Measurements from ENCODE around the gene FKBP4.

The FKBP4 gene

GRCh38 chr12:2835691-2836403 lies 41.1 kb downstream of the FKBP4 start:
- no peak for DNase-seq
- in situ Hi-C loops (cut with MboI; ENCODE audit: low pct_unique_long_range_greater_than_20kb, low sequenced_read_pairs): no loop called here

- in situ Hi-C loops (cut with MboI; ENCODE audit: low pct_unique_long_range_greater_than_20kb, low sequenced_read_pairs): no loop called here
- no peak for DNase-seq
Measured at GRCh38 chr12:2836574-2836973, 41.8 kb downstream of the FKBP4 start.

- DNase-seq: no peak
Measured at GRCh38 chr12:2841056-2841650, 46.4 kb downstream of the FKBP4 start.

GRCh38 chr12:2842948-2843347 lies 48.2 kb downstream of the FKBP4 start:
- in situ Hi-C loops (cut with MboI; ENCODE audit: low pct_unique_long_range_greater_than_20kb, low sequenced_read_pairs): no loop called here

More at GRCh38 chr12:2841056-2841650, 46.4 kb downstream of the FKBP4 start:
- in situ Hi-C loops (cut with MboI; ENCODE audit: low pct_unique_long_range_greater_than_20kb, low sequenced_read_pairs): no loop called here

DNA sequence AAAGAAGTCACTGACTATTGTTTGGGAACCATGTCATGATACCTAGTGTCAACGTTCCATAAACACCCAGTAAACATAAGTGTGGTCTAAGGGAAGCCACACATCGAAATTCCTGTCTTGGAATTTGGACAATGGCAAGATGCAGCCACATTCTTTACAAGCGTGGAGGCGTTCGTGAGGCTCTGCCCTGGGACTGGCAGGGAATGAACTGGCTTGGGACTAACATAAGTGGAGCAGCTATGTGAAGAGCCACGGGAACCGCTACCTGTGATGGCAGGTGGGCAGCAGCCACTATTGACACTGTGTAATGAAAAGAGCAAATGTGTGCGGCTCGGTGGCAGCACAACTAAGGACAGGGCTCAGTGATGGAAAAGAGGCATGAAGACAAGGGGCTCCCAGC lies 50.0 kb downstream of the FKBP4 start:
- no peak for DNase-seq
- in situ Hi-C loops (cut with MboI; ENCODE audit: low pct_unique_long_range_greater_than_20kb, low sequenced_read_pairs): no loop called here

More at GRCh38 chr12:2842948-2843347, 48.2 kb downstream of the FKBP4 start:
- DNase-seq: no peak

- no peak for DNase-seq
- in situ Hi-C loops (cut with MboI; ENCODE audit: low pct_unique_long_range_greater_than_20kb, low sequenced_read_pairs): no loop called here
Measured at GRCh38 chr12:2845280-2845679, 50.5 kb downstream of the FKBP4 start.

DNA sequence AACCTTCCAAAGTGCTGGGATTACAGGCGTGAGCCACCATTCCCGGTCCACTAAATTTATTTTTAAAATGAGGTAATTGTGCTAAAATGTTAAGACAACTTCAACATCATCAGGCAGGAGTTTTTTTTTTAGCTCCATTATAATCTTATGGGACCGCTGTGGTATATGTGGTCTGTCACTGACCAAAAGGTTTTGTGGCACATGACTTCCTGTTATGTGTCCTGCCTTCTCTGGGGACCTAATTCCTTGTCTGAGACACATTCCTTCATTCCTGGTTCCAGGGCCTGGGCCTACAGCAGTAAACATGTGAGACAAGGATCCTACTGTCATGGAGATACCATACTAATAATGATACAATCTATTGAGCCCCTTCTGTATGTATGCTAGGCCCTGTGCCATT lies 57.2 kb downstream of the FKBP4 start:
- in situ Hi-C loops (cut with MboI; ENCODE audit: low pct_unique_long_range_greater_than_20kb, low sequenced_read_pairs): no loop called here
- no peak for DNase-seq

DNA sequence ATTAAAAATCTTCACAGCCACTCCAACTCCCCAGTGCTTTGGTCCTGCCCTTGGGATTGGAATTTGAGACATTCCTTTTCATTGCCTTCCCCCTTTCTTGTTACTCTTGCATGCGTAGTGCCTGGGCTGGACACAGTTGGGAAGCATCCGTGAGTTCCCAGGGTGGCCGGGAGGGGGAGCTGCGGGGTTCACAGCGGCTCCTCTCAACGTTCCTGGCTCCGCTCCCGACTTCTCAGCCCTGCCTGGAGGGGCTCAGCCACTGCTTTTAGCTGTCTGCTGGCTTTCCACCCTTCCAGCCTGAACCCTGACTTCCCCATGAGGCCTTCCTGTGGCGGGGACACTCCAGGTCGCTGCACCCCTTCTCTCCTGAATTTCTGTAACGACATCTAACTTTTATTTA lies 58.9 kb downstream of the FKBP4 start:
- in situ Hi-C loops (cut with MboI; ENCODE audit: low pct_unique_long_range_greater_than_20kb, low sequenced_read_pairs): no loop called here
- peak; percentile 79 for DNase-seq

Data from KBM-7 (cell line).